Stomach (tissue), 4 donors: ENCODE measurements around the gene GARIN6.

Source experiments
- EP300 ChIP-seq: sonication (generic); formaldehyde crosslinking; IDR thresholded peaks from one replicate; pipeline ENCODE4 v1.6.1; 2017; ENCODE audit warnings: antibody characterized with exemption
- POLR2A ChIP-seq, 4 donors: fragments of 450-650 bp; IDR thresholded peaks; one replicate each; pipeline ENCODE4 v1.6.1; 2016; ENCODE audit warnings: antibody characterized with exemption in 4 of 4, control low read depth in 2 of 4, mild to moderate bottlenecking in 1 of 4, moderate library complexity in 1 of 4
- POLR2AphosphoS5 ChIP-seq, 3 donors: sonication (generic); formaldehyde crosslinking; IDR thresholded peaks; one replicate each; pipeline ENCODE4 v1.6.1; 2016; ENCODE audit warnings: antibody characterized with exemption in 3 of 3
- TF ChIP-seq, protein P1 (sequence below), 7 experiments: fragments of 450-650 bp in 4 of 7; fragments of 200-600 bp in 3 of 7; sonication (generic) in 3 of 7; IDR thresholded peaks; one replicate each; pipeline ENCODE4 v1.5.1; 2016 to 2019; ENCODE audit warnings: antibody characterized with exemption in 7 of 7, control low read depth in 2 of 7, mild to moderate bottlenecking in 1 of 7

DNA sequence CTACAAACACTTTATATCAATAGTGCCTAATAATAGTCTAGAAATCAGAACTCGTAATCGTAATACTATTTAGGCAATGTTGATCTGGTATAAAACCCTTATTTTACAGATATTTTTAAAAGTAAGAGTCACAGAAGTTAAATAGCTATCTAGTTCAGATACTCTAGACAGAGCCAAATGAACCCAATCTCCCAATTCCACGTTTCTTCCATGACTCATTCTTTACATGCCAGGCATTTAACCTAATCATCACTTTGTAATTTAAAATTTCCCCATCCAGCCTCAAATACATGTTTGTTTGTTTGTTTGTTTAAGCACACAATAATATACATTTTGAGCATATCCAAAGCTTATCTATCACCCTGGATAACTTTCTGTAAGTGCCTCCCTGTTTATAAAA, 36.4 kb upstream of the GARIN6 start:
- TF ChIP-seq, protein P1, sequence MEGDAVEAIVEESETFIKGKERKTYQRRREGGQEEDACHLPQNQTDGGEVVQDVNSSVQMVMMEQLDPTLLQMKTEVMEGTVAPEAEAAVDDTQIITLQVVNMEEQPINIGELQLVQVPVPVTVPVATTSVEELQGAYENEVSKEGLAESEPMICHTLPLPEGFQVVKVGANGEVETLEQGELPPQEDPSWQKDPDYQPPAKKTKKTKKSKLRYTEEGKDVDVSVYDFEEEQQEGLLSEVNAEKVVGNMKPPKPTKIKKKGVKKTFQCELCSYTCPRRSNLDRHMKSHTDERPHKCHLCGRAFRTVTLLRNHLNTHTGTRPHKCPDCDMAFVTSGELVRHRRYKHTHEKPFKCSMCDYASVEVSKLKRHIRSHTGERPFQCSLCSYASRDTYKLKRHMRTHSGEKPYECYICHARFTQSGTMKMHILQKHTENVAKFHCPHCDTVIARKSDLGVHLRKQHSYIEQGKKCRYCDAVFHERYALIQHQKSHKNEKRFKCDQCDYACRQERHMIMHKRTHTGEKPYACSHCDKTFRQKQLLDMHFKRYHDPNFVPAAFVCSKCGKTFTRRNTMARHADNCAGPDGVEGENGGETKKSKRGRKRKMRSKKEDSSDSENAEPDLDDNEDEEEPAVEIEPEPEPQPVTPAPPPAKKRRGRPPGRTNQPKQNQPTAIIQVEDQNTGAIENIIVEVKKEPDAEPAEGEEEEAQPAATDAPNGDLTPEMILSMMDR (IDR thresholded peaks at IDR 0.05), result no peak
- TF ChIP-seq EP300 (no peak), POLR2AphosphoS5 (IDR thresholded peaks at IDR 0.05) (no peak), POLR2A (IDR thresholded peaks at IDR 0.05) (no peak)
